GM12875 (cell line): ENCODE results near the gene KREMEN1.

Experiments used
- H3K4me3 ChIP-seq: one replicate; pipeline ENCODE4 v1.5.1; 2011; ENCODE audit warnings: low read depth, low read length, control low read depth
- TF ChIP-seq, protein P1 (sequence below): IDR thresholded peaks from 2 replicates; pipeline ENCODE4 v1.5.1; 2011; ENCODE audit warnings: low read depth, mild to moderate bottlenecking, control low read depth, inconsistent platforms, low read length, moderate library complexity, borderline replicate concordance; ENCODE audit not compliant: insufficient read depth

Gene KREMEN1

DNA sequence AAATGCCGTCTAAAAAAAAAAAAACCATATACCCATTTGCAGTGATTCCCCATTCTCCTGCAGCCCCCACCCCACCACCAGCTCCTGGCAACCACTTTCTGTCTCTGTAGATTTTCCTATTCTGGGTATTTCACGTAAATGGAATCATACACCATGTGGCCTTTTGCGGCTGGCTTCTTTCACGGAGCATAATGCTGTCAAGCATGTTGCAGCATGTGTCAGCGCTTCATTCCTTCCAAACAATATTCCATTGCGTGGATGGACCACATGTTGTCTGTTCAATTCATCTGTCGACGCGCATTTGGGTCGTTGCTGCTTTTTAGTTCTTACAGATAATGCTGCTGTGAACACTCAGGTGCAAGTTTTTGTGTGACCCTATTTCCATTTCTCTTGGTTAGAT, 118.1 kb downstream of the KREMEN1 start:
- H3K4me3 ChIP-seq = no peak overlapping the region
- TF ChIP-seq, protein P1, sequence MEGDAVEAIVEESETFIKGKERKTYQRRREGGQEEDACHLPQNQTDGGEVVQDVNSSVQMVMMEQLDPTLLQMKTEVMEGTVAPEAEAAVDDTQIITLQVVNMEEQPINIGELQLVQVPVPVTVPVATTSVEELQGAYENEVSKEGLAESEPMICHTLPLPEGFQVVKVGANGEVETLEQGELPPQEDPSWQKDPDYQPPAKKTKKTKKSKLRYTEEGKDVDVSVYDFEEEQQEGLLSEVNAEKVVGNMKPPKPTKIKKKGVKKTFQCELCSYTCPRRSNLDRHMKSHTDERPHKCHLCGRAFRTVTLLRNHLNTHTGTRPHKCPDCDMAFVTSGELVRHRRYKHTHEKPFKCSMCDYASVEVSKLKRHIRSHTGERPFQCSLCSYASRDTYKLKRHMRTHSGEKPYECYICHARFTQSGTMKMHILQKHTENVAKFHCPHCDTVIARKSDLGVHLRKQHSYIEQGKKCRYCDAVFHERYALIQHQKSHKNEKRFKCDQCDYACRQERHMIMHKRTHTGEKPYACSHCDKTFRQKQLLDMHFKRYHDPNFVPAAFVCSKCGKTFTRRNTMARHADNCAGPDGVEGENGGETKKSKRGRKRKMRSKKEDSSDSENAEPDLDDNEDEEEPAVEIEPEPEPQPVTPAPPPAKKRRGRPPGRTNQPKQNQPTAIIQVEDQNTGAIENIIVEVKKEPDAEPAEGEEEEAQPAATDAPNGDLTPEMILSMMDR = no peak

DNA sequence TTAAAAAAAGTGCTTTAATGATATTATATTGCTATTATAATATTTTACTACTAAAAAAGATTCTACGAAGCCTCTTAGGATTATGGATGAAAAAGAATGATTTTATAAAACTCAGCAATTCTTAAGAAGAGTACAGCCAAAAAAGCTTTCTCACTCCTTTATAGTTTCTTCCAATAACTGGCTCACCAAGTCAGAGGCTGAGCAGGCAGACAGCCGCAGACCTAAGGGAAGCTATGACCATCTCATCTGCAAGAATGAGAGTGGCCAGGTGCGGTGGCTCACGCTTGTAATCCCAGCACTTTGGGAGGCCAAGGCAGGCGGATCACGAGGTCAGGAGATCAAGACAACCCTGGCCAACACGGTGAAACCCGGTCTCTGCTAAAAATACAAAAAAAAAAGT, 120.2 kb downstream of the KREMEN1 start:
- no peak overlapping the region for H3K4me3 ChIP-seq
- TF ChIP-seq, protein P1 = no peak

DNA sequence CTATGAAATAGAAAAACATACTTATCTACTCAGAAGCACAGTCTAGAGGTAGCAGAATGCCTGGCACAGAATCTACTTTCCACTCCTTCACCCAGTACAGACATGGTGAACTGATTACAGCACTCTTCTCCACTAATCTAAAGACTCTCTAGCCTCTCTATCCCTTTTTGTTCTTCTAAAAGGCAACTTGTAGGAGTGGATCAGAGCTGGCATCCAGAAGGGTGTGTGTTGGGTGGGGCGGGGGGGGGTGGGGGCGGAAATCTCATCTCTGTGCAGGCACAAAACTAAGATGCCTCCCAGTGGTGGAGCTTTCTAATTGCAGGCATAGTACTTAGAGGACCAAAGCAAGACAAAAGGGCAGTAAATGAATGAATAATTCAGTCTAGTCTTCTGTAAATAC, 121.3 kb downstream of the KREMEN1 start:
- H3K4me3 ChIP-seq = no peak overlapping the region
- TF ChIP-seq, protein P1 = no peak

DNA sequence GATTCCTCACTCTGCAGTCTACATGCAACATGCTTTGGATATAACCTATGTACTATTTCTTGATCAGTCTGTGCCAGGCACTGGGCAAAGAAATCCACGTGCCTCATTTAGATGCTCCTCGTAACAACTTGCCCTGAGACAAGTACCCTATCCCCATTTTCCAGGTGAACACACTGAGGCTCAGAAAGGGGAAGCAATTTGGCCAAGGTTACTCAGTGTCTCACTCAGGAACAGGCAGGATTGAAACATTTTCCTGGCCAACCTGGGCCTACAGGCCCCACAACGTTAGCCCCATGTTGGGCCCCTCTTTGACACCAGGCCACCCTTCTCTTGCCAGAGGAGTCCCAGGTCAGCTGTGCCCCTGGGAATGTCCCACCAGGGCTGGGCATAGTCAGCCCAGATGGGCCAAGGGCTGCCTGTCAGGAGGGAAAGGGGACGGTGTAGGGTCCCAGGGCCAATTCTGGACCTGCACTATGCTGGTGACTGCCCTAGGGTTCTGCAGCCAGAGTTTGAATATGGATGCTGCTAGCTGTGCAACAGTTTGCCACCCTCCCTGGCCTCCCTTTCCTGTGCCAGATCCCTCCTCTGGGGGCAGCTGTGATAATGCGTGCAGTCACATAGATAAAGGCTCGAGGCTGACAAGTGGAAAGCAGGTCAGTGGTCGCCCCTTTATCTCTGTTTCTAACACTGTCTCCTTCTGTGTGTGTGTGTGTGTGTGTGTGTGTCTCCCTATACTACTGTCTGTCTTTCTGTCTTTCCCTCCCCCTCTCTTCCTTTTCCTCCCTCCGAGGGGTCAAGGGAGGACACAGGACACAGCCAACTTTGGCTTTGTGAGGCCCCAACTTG, 122.5 kb downstream of the KREMEN1 start:
- TF ChIP-seq, protein P1 = no peak
- H3K4me3 ChIP-seq = no peak overlapping the region

DNA sequence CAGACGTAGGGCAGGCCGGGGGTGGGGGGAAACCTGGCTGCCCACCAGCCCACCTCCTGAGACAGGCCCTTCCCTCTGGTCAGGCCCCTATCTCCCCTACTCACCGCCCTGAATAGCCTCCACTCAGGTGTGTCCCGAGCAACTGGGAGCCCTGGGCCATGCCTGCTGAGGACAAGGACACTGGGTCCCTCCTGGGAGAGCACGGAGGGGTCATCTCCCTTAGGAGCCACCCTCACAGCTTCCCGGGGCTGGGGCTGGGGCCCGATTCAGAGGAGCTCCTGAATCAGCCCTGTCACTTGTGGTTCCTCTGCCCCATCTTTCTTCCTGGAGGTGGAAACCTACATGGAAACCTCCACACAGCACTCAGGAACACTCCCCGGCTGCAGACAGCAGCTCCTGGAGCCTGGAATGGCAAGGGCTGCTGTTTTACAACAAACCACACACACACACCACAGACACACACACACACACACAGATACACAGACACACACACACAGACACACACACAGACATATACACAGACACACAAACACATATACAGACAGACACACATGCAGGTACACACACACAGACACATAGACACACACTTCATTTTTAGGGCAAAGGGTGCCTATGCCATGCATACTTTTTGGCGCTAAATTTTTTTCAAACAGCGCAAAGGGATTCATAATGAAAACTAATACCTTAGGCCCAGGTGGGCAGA, 123.3 kb downstream of the KREMEN1 start:
- TF ChIP-seq, protein P1 = no peak
- H3K4me3 ChIP-seq = no peak overlapping the region

DNA sequence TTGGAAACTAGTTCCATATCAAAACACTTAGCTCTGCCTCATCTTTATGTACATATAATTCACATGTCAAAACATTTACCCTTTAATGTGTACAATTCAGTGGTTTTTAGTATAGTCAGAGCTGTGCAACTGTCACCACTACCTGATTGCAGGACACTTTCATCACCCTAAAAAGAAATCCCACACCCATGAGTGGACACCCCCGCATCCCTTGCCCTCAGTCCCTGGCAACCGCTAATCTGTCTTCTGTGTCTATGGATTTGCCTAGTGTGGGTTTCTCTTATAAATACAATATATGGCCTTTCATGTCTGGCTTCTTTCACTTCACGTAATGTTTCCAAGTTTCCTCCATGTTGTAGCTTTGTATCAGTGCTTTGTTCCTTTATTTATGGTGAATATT, 124.3 kb downstream of the KREMEN1 start:
- TF ChIP-seq, protein P1 = no peak

DNA sequence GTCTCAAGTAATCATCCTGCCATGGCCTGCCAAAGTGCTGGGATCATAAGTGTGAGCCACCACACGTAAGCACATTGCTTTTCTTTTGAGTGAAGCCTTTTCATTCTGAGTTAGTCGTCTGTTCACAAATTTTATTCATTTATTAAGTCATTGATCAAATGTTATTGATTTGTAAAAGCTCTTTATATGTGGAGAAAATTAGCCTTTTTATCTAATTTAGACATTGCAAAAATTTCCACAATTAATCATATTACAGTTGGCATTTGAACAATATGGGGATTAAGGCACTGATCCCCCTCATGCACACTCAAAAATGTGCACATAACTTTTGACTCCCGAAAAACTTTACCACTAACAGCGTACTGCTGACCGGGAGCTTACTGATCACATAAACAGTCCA, 125.4 kb downstream of the KREMEN1 start:
- TF ChIP-seq, protein P1 = no peak
- H3K4me3 ChIP-seq = no peak overlapping the region

More for the DNA sequence above, 124.3 kb downstream of the KREMEN1 start:
- H3K4me3 ChIP-seq = no peak overlapping the region
